Activated CD4-positive, alpha-beta T cell treated with anti-CD3 and anti-CD28 coated beads, Interleukin-2, amount 10 ng/mL, durations not matched to agents 7 days and 5 days (primary cell): Measurements from ENCODE around the gene CCDC88C. TPM values are rescaled to one million over a fixed set of nuclear protein-coding genes. Genes with fewer than 3 reads are reported as not detected.
"Not testable (repeated sequence)": the region's sequence is repeated elsewhere in the genome, so short reads cannot be mapped to it uniquely, and the experiment has no call there.

Source experiments
- CTCF ChIA-PET: fragments of 350-600 bp; sonication (Branson Sonifier 250); formaldehyde crosslinking; loops from one replicate; lab custom pipeline; 2021; ENCODE audit warnings: antibody characterized with exemption; lab: Charles Lee
- POLR2A ChIA-PET: fragments of 350-600 bp; sonication (Branson Sonifier 250); formaldehyde crosslinking; loops from one replicate; lab custom pipeline; 2021; ENCODE audit warnings: antibody characterized with exemption; lab: Charles Lee
- DNase-seq: peaks from one replicate; pipeline ENCODE4 v3.0.0-alpha.2; 2020
- H3K27ac Mint-ChIP-seq: one replicate; pipeline ENCODE4 v1.8.0; 2021; ENCODE audit warnings: mild to moderate bottlenecking, moderate library complexity, mixed read lengths
- H3K27me3 Mint-ChIP-seq: one replicate; pipeline ENCODE4 v1.8.0; 2021; ENCODE audit warnings: mixed read lengths
- H3K36me3 Mint-ChIP-seq: one replicate; pipeline ENCODE4 v1.8.0; 2021; ENCODE audit warnings: low read depth, mixed read lengths
- H3K4me1 Mint-ChIP-seq: one replicate; pipeline ENCODE4 v1.8.0; 2021; ENCODE audit warnings: mixed read lengths
- H3K4me3 Mint-ChIP-seq: one replicate; pipeline ENCODE4 v1.8.0; 2021; ENCODE audit warnings: mild to moderate bottlenecking, moderate library complexity, mixed read lengths
- H3K9me3 Mint-ChIP-seq: one replicate; pipeline ENCODE4 v1.8.0; 2021; ENCODE audit warnings: mixed read lengths
- total RNA-seq, 2 experiments: library from RNA; stranded (reverse); gene quantifications; one replicate each; pipeline ENCODE4 v1.2.3, GENCODE V29; 2021

CCDC88C gene
- total RNA-seq = 100 to 1,000 TPM; 187 to 193 TPM

- Mint-ChIP-seq H3K4me1 (peaks cover 47% of the 10 kb centered on the region), H3K27me3 (no peaks in the 10 kb centered on the region), H3K36me3 (peaks cover 43% of the 10 kb centered on the region), H3K4me3 (peak within 1 kb of the TSS; percentile 98), H3K9me3 (no peaks in the 10 kb centered on the region), H3K27ac (peak within 1 kb of the TSS; percentile 99)
- ChIA-PET POLR2A (interaction anchor here (0.6 to 1.0 kb wide), 3 partner anchors 20 to 174 kb away, joined by 3 to 4 read pairs (median 3); no protein-coding TSS in a partner anchor), CTCF (interaction anchor here (0.5 to 6.1 kb wide), 7 partner anchors 11 to 1350 kb away, joined by 3 to 33 read pairs (median 7); no protein-coding TSS in a partner anchor)
- DNase-seq = peak; percentile 77
Measured at GRCh38 chr14:91417120-91417982, at the start of gene CCDC88C. Gene CCDC88C (minus strand): TSS chr14:91417820. CDS start chr14:91417690, 130 bp downstream.

- Mint-ChIP-seq H3K36me3 (peaks cover 74% of the 10 kb centered on the region), H3K27me3 (no peaks in the 10 kb centered on the region), H3K27ac (no peak overlapping the region), H3K4me3 (no peak overlapping the region), H3K4me1 (peaks cover 8% of the 10 kb centered on the region), H3K9me3 (peaks cover under 1% of the 10 kb centered on the region)
- POLR2A ChIA-PET = no interaction called here
- CTCF ChIA-PET = interaction anchor here (1.1 kb wide), 1 partner anchor 12 kb away, joined by 3 read pairs; no protein-coding TSS in a partner anchor
- DNase-seq = no peak
Measured at GRCh38 chr14:91466192-91466591, 48.6 kb upstream of the CCDC88C start.

- H3K36me3 Mint-ChIP-seq = peaks cover 72% of the 10 kb centered on the region
- H3K4me3 Mint-ChIP-seq = no peak overlapping the region
- POLR2A ChIA-PET = no interaction called here
- no peaks in the 10 kb centered on the region for H3K9me3 Mint-ChIP-seq
- CTCF ChIA-PET = no interaction called here
- no peak for DNase-seq
- H3K4me1 Mint-ChIP-seq = peaks cover 8% of the 10 kb centered on the region
- H3K27me3 Mint-ChIP-seq = no peaks in the 10 kb centered on the region
- H3K27ac Mint-ChIP-seq = no peak overlapping the region
Measured at GRCh38 chr14:91464615-91465205, 47.1 kb upstream of the CCDC88C start.

- ChIA-PET POLR2A (no interaction called here), CTCF (interaction anchor here (0.6 to 1.4 kb wide), 2 partner anchors 19 to 124 kb away, joined by 3 to 4 read pairs; no protein-coding TSS in a partner anchor)
- Mint-ChIP-seq H3K27ac (no peak overlapping the region), H3K4me1 (peaks cover 17% of the 10 kb centered on the region), H3K27me3 (no peaks in the 10 kb centered on the region), H3K4me3 (no peak overlapping the region), H3K9me3 (no peaks in the 10 kb centered on the region), H3K36me3 (peaks cover 67% of the 10 kb centered on the region)
- DNase-seq = no peak
Measured at GRCh38 chr14:91458612-91459011, 41.0 kb upstream of the CCDC88C start.

- Mint-ChIP-seq H3K4me1 (peaks cover 17% of the 10 kb centered on the region), H3K36me3 (peaks cover 50% of the 10 kb centered on the region), H3K9me3 (no peaks in the 10 kb centered on the region), H3K27me3 (no peaks in the 10 kb centered on the region), H3K27ac (peak overlapping the region; percentile 4), H3K4me3 (no peak overlapping the region)
- ChIA-PET POLR2A (no interaction called here), CTCF (no interaction called here)
- DNase-seq = no peak
Measured at GRCh38 chr14:91456283-91456682, 38.7 kb upstream of the CCDC88C start.

- no peak for DNase-seq
- peaks cover 37% of the 10 kb centered on the region for H3K36me3 Mint-ChIP-seq
- H3K27ac Mint-ChIP-seq = no peak overlapping the region
- POLR2A ChIA-PET = no interaction called here
- H3K27me3 Mint-ChIP-seq = peaks cover 1% of the 10 kb centered on the region
- CTCF ChIA-PET = no interaction called here
- H3K9me3 Mint-ChIP-seq = no peaks in the 10 kb centered on the region
- peaks cover 17% of the 10 kb centered on the region for H3K4me1 Mint-ChIP-seq
- no peak overlapping the region for H3K4me3 Mint-ChIP-seq
Measured at GRCh38 chr14:91454580-91454979, 37.0 kb upstream of the CCDC88C start.

GRCh38 chr14:91454155-91454554, 36.5 kb upstream of the CCDC88C start:
- Mint-ChIP-seq H3K4me1 (peaks cover 17% of the 10 kb centered on the region), H3K27ac (no peak overlapping the region), H3K36me3 (peaks cover 37% of the 10 kb centered on the region), H3K9me3 (no peaks in the 10 kb centered on the region), H3K27me3 (peaks cover 1% of the 10 kb centered on the region), H3K4me3 (no peak overlapping the region)
- POLR2A ChIA-PET = no interaction called here
- CTCF ChIA-PET = interaction anchor here (0.6 kb wide), 1 partner anchor 12 kb away, joined by 3 read pairs; no protein-coding TSS in a partner anchor
- DNase-seq = no peak

- DNase-seq = no peak
- Mint-ChIP-seq H3K4me1 (peaks cover 17% of the 10 kb centered on the region), H3K4me3 (no peak overlapping the region), H3K27ac (no peak overlapping the region), H3K27me3 (peaks cover 1% of the 10 kb centered on the region), H3K9me3 (no peaks in the 10 kb centered on the region), H3K36me3 (peaks cover 35% of the 10 kb centered on the region)
- ChIA-PET CTCF (interaction anchor here (0.6 kb wide), 1 partner anchor 13 kb away, joined by 3 read pairs; no protein-coding TSS in a partner anchor), POLR2A (no interaction called here)
Measured at GRCh38 chr14:91453744-91454143, 36.1 kb upstream of the CCDC88C start.

- H3K4me1 Mint-ChIP-seq = no peaks in the 10 kb centered on the region
- POLR2A ChIA-PET = no interaction called here
- H3K27ac Mint-ChIP-seq = no peak overlapping the region
- H3K27me3 Mint-ChIP-seq = peaks cover 23% of the 10 kb centered on the region
- DNase-seq = no peak
- peaks cover 8% of the 10 kb centered on the region for H3K36me3 Mint-ChIP-seq
- H3K9me3 Mint-ChIP-seq = peaks cover 7% of the 10 kb centered on the region
- CTCF ChIA-PET = interaction anchor here (0.7 kb wide), 1 partner anchor 1737 kb away, joined by 3 read pairs; no protein-coding TSS in a partner anchor
- no peak overlapping the region for H3K4me3 Mint-ChIP-seq
Measured at GRCh38 chr14:91444335-91445020, 26.9 kb upstream of the CCDC88C start.

- POLR2A ChIA-PET = interaction anchor here (0.5 kb wide), 1 partner anchor 121 kb away, joined by 3 read pairs; no protein-coding TSS in a partner anchor
- no peak for DNase-seq
- peaks cover 24% of the 10 kb centered on the region for H3K9me3 Mint-ChIP-seq
- CTCF ChIA-PET = no interaction called here
- H3K4me3 Mint-ChIP-seq = no peak overlapping the region
- H3K27ac Mint-ChIP-seq = no peak overlapping the region
- H3K36me3 Mint-ChIP-seq = peaks cover 7% of the 10 kb centered on the region
- no peaks in the 10 kb centered on the region for H3K4me1 Mint-ChIP-seq
- peaks cover 11% of the 10 kb centered on the region for H3K27me3 Mint-ChIP-seq
Measured at GRCh38 chr14:91439345-91439744, 21.7 kb upstream of the CCDC88C start.

GRCh38 chr14:91438845-91439244, 21.2 kb upstream of the CCDC88C start:
- Mint-ChIP-seq H3K4me1 (no peaks in the 10 kb centered on the region), H3K27me3 (peaks cover 6% of the 10 kb centered on the region), H3K4me3 (no peak overlapping the region), H3K27ac (no peak overlapping the region), H3K36me3 (peaks cover 6% of the 10 kb centered on the region), H3K9me3 (peaks cover 24% of the 10 kb centered on the region)
- CTCF ChIA-PET = no interaction called here
- no peak for DNase-seq
- POLR2A ChIA-PET = interaction anchor here (0.5 kb wide), 1 partner anchor 121 kb away, joined by 3 read pairs; no protein-coding TSS in a partner anchor

- H3K36me3 Mint-ChIP-seq, DNase-seq, POLR2A ChIA-PET, H3K4me3 Mint-ChIP-seq, CTCF ChIA-PET, H3K27me3 Mint-ChIP-seq, H3K4me1 Mint-ChIP-seq, H3K27ac Mint-ChIP-seq: not testable (repeated sequence)
- H3K9me3 Mint-ChIP-seq = peaks cover 24% of the 10 kb centered on the region
Measured at GRCh38 chr14:91436266-91436665, 18.6 kb upstream of the CCDC88C start.
